ENCODE data around the gene GNRHR.

Gene GNRHR

GRCh38 chr4:67721770-67722597 is 32.2 kb downstream of the GNRHR start:
- no peak overlapping the region for H3K4me3 ChIP-seq (replicated peaks; ENCODE audit: low read depth, low read length)
- DNase-seq (ENCODE audit: low read depth), result peak; percentile 35
- TF ChIP-seq CTCF (IDR thresholded peaks at IDR 0.05; ENCODE audit: low read length, missing control alignments), result no peak

GRCh38 chr4:67721315-67721769 is 32.8 kb downstream of the GNRHR start:
- TF ChIP-seq CTCF (IDR thresholded peaks at IDR 0.05; ENCODE audit: low read length, missing control alignments), result no peak
- H3K4me3 ChIP-seq (replicated peaks; ENCODE audit: low read depth, low read length), result no peak overlapping the region
- peak; percentile 24 for DNase-seq (ENCODE audit: low read depth)

GRCh38 chr4:67719953-67720617 is 34.1 kb downstream of the GNRHR start:
- no peak overlapping the region for H3K4me3 ChIP-seq (replicated peaks; ENCODE audit: low read depth, low read length)
- DNase-seq (ENCODE audit: low read depth), result no peak
- no peak for TF ChIP-seq CTCF (IDR thresholded peaks at IDR 0.05; ENCODE audit: low read length, missing control alignments)

GRCh38 chr4:67718848-67719247 is 35.3 kb downstream of the GNRHR start:
- H3K4me3 ChIP-seq (replicated peaks; ENCODE audit: low read depth, low read length), result no peak overlapping the region
- no peak for DNase-seq (ENCODE audit: low read depth)
- no peak for TF ChIP-seq CTCF (IDR thresholded peaks at IDR 0.05; ENCODE audit: low read length, missing control alignments)

- no peak overlapping the region for H3K4me3 ChIP-seq (replicated peaks; ENCODE audit: low read depth, low read length)
- no peak for DNase-seq (ENCODE audit: low read depth)
- TF ChIP-seq CTCF (IDR thresholded peaks at IDR 0.05; ENCODE audit: low read length, missing control alignments), result no peak
Measured at GRCh38 chr4:67717586-67717985, 36.6 kb downstream of the GNRHR start.

GRCh38 chr4:67714955-67715354 is 39.2 kb downstream of the GNRHR start:
- no peak overlapping the region for H3K4me3 ChIP-seq (replicated peaks; ENCODE audit: low read depth, low read length)
- TF ChIP-seq CTCF (IDR thresholded peaks at IDR 0.05; ENCODE audit: low read length, missing control alignments), result no peak
- DNase-seq (ENCODE audit: low read depth), result no peak
